Adipocyte (in vitro differentiated cells): ENCODE results near the gene ZFHX2.
A peak's percentile ranks its signal among the peaks of the same experiment; 100 is the strongest.

Source experiments
- DNase-seq: peaks from one replicate; pipeline ENCODE4 v3.0.0-alpha.2; 2015; ENCODE audit warnings: low read depth
- H3K27me3 ChIP-seq: replicated peaks from 2 replicates; pipeline ENCODE4 v1.7.0; 2013; ENCODE audit warnings: mild to moderate bottlenecking, low read length, moderate library complexity; ENCODE audit not compliant: control insufficient read depth, insufficient read depth
- H3K36me3 ChIP-seq: 2 replicates; pipeline ENCODE4 v1.7.0; 2013; ENCODE audit warnings: low read length, mild to moderate bottlenecking, moderate library complexity; ENCODE audit not compliant: control insufficient read depth, insufficient read depth, severe bottlenecking
- H3K4me1 ChIP-seq: 2 replicates; pipeline ENCODE4 v1.7.0; 2013; ENCODE audit warnings: mild to moderate bottlenecking, low read length, moderate library complexity; ENCODE audit not compliant: control insufficient read depth, insufficient read depth
- H3K4me3 ChIP-seq: 2 replicates; pipeline ENCODE4 v1.7.0; 2013; ENCODE audit warnings: mild to moderate bottlenecking, low read length, moderate library complexity
- H3K9ac ChIP-seq: 2 replicates; pipeline ENCODE4 v1.7.0; 2013; ENCODE audit warnings: mild to moderate bottlenecking, low read length, moderate library complexity
- H3K9me3 ChIP-seq: 2 replicates; pipeline ENCODE4 v1.7.0; 2013; ENCODE audit warnings: mild to moderate bottlenecking, low read length, moderate library complexity; ENCODE audit not compliant: control insufficient read depth

Gene ZFHX2

GRCh38 chr14:23564181-23564812 is 12.7 kb upstream of the ZFHX2 start:
- peaks cover 3% of the 10 kb centered on the region for H3K4me1 ChIP-seq
- no peaks in the 10 kb centered on the region for H3K9me3 ChIP-seq
- H3K27me3 ChIP-seq, result no peaks in the 10 kb centered on the region
- DNase-seq, result no peak
- peak overlapping the region; percentile 12 for H3K9ac ChIP-seq
- no peak overlapping the region for H3K4me3 ChIP-seq
- H3K36me3 ChIP-seq, result peaks cover 8% of the 10 kb centered on the region

- Histone ChIP-seq H3K9me3 (no peaks in the 10 kb centered on the region), H3K4me3 (no peak overlapping the region), H3K9ac (peak overlapping the region; percentile 12), H3K4me1 (peaks cover 3% of the 10 kb centered on the region), H3K36me3 (peaks cover 13% of the 10 kb centered on the region), H3K27me3 (no peaks in the 10 kb centered on the region)
- DNase-seq, result no peak
Measured at GRCh38 chr14:23563473-23564180, 12.1 kb upstream of the ZFHX2 start.

- H3K9me3 ChIP-seq, result no peaks in the 10 kb centered on the region
- H3K36me3 ChIP-seq, result peaks cover 16% of the 10 kb centered on the region
- no peaks in the 10 kb centered on the region for H3K27me3 ChIP-seq
- peaks cover 4% of the 10 kb centered on the region for H3K4me1 ChIP-seq
- H3K9ac ChIP-seq, result peak overlapping the region; percentile 12
- no peak overlapping the region for H3K4me3 ChIP-seq
- DNase-seq, result peak; percentile 81
Measured at GRCh38 chr14:23562822-23563472, 11.4 kb upstream of the ZFHX2 start.

DNA sequence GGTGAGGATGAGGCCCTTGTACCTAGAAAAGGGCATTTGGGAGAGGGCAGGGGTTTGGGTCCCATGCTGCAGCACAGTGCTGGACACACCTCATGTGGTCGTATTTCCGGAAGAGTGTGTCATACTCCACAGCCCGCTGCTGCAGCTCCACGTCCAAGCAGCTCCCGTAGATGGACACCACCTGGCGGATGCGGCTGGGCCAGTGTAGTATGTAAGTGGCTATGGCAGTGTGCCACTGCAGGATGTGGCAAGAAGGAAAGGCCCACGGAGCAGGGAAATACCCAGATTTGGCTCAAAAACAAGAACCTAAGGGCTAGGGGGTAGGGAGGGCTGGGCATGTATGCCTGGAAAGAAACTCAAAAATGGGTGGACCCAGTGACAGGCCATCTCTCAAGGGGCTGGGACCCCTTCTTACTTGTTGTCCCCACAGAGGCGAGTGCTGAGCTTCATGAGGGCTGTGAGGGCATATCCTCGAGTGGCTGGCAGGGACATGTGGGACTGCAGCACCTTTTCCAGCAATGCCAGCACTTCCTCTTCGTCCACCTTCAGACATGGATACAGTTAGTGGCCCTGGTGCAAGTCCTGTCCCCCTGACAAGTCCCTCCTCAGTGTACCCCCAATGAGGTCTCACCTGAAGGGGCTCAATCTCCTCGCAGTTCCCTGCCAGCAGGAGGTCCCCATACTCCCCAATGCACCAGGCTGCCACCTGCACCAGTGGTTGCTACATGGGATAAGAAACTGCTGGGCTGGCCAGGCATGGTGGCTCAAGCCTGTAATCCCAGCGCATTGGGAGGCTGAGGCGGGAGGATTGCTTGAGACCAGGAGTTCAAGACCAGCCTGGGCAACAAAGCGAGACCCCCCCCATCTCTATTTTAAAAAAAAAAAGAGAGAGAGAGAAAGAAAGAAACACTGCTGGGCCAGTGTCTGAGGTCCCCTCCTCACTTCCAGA is 10.6 kb upstream of the ZFHX2 start:
- Histone ChIP-seq H3K27me3 (no peaks in the 10 kb centered on the region), H3K9me3 (no peaks in the 10 kb centered on the region), H3K9ac (no peak overlapping the region), H3K4me1 (peaks cover 12% of the 10 kb centered on the region), H3K4me3 (no peak overlapping the region), H3K36me3 (peaks cover 16% of the 10 kb centered on the region)
- DNase-seq, result no peak

DNA sequence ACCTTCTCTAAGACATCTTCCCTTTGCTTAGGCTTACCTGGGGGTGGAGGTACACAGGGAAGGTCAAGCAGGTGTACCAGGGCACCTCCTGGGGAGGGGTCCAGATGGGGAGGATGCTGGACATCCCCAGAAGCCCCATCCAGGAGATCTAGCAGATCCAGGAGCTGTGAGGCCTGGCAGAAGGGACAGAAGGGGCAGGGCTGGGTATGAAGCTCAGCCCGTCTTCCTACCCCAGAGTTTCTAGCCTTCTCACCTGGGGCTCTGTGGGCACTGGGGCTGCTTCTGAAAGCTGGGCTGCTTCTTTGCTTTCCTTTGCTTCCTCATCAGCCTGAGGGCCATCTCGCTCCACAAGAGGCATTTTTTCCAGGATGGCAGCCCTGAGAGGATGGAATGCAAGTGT is 9.7 kb upstream of the ZFHX2 start:
- H3K36me3 ChIP-seq, result peaks cover 16% of the 10 kb centered on the region
- no peaks in the 10 kb centered on the region for H3K27me3 ChIP-seq
- peaks cover 15% of the 10 kb centered on the region for H3K4me1 ChIP-seq
- DNase-seq, result no peak
- no peak overlapping the region for H3K9ac ChIP-seq
- H3K9me3 ChIP-seq, result no peaks in the 10 kb centered on the region
- no peak overlapping the region for H3K4me3 ChIP-seq

DNA sequence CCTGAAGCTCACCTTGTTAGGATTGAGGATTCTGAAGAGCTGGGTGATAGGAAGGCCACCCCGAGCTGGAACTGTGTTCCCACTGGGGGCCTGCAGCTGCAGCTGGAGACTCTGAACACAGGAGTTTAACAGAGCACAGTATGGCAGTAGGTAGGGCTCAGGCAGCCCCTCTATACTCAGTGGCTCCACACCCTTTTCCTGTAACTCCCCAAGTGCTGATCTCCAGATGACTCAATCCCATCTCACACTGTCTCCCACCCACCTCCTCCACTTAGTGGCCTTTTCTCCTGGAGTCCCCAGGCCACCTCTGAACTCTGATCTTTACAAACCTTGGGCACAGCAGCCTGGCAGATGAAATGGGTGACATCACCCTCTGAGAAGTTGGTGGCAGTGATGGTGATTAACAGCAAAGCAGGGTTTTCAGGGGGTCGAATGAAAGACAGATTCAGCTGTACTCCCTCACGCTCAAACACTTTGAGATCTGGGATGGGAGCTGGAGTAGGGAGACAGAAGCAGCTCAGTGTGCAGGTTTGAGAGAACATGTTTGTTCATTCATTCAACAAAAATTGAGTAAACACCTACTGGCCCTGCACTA is 8.5 kb upstream of the ZFHX2 start:
- peaks cover 15% of the 10 kb centered on the region for H3K4me1 ChIP-seq
- peaks cover 16% of the 10 kb centered on the region for H3K36me3 ChIP-seq
- no peak for DNase-seq
- no peaks in the 10 kb centered on the region for H3K9me3 ChIP-seq
- no peaks in the 10 kb centered on the region for H3K27me3 ChIP-seq
- H3K9ac ChIP-seq, result no peak overlapping the region
- no peak overlapping the region for H3K4me3 ChIP-seq

GRCh38 chr14:23559010-23559925 is 7.7 kb upstream of the ZFHX2 start:
- H3K27me3 ChIP-seq, result no peaks in the 10 kb centered on the region
- peaks cover 16% of the 10 kb centered on the region for H3K36me3 ChIP-seq
- peaks cover 15% of the 10 kb centered on the region for H3K4me1 ChIP-seq
- no peak overlapping the region for H3K4me3 ChIP-seq
- no peak overlapping the region for H3K9ac ChIP-seq
- peak; percentile 85 for DNase-seq
- no peaks in the 10 kb centered on the region for H3K9me3 ChIP-seq

DNA sequence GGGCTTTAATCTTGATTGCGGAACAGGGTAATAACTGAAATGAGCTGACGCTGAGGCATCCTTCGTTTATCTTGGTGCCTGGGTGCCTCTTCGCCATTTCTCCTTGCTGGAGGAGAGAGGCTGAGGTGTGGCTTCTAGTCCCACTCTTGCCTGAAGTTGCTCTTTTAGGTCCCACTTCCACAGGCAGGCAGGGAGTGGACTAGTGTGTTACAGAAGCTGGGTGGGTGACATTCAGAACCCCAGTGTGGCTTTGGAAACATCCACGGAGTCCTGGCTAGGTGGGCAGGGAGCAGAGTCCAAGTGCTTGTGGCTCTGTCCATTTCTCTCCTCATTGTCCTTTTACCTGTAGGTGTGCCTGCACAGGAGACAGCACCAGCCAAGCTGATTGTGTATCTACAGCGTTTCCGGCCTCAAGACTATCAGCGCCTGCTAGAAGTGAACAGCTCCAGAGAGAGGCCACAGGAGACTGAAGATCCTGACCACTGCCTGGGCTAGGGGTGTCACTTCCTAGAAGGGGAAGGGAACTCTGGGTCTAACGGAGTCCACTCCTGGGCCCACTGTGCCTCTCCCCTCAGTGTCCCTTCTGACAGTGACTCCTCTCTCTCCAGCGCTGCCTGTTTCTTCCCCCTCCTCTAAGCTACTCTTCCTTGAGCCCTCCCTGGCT is 6.9 kb upstream of the ZFHX2 start:
- no peak for DNase-seq
- Histone ChIP-seq H3K4me3 (no peak overlapping the region), H3K27me3 (no peaks in the 10 kb centered on the region), H3K9me3 (no peaks in the 10 kb centered on the region), H3K9ac (peak overlapping the region; percentile 99), H3K4me1 (peaks cover 15% of the 10 kb centered on the region), H3K36me3 (peaks cover 16% of the 10 kb centered on the region)

GRCh38 chr14:23557946-23558345 is 6.4 kb upstream of the ZFHX2 start:
- no peaks in the 10 kb centered on the region for H3K9me3 ChIP-seq
- peaks cover 16% of the 10 kb centered on the region for H3K36me3 ChIP-seq
- H3K4me1 ChIP-seq, result peaks cover 15% of the 10 kb centered on the region
- no peak for DNase-seq
- H3K4me3 ChIP-seq, result no peak overlapping the region
- no peaks in the 10 kb centered on the region for H3K27me3 ChIP-seq
- H3K9ac ChIP-seq, result peak overlapping the region; percentile 99
